AG10803 (cell line): ENCODE data around the gene RAC3.
A peak's percentile ranks its signal among the peaks of the same experiment; 100 is the strongest.

ENCODE experiments used
- DNase-seq: peaks from one replicate; pipeline ENCODE4 v3.0.0; 2010; ENCODE audit warnings: low read depth
- H3K4me3 ChIP-seq: 2 replicates; pipeline ENCODE4 v1.5.1; 2011; ENCODE audit warnings: mild to moderate bottlenecking, low read length, control low read depth
- CTCF ChIP-seq: conservative IDR thresholded peaks from 2 replicates; pipeline ENCODE4 v1.5.1; 2011; ENCODE audit warnings: mild to moderate bottlenecking, low read length, control low read depth, inconsistent platforms

Gene RAC3

GRCh38 chr17:82046903-82047302, 15.4 kb downstream of the RAC3 start:
- no peak for DNase-seq
- H3K4me3 ChIP-seq = no peak overlapping the region
- no peak for TF ChIP-seq CTCF

GRCh38 chr17:82047379-82047778, 15.9 kb downstream of the RAC3 start:
- TF ChIP-seq CTCF = no peak
- no peak overlapping the region for H3K4me3 ChIP-seq
- no peak for DNase-seq

GRCh38 chr17:82047914-82048570, 16.6 kb downstream of the RAC3 start:
- no peak overlapping the region for H3K4me3 ChIP-seq
- TF ChIP-seq CTCF = no peak
- DNase-seq = no peak

- DNase-seq = no peak
- TF ChIP-seq CTCF = no peak
- no peak overlapping the region for H3K4me3 ChIP-seq
Observed at GRCh38 chr17:82048571-82048971, 17.1 kb downstream of the RAC3 start.

GRCh38 chr17:82049106-82049505, 17.6 kb downstream of the RAC3 start:
- no peak for DNase-seq
- TF ChIP-seq CTCF = no peak
- no peak overlapping the region for H3K4me3 ChIP-seq

- H3K4me3 ChIP-seq = no peak overlapping the region
- TF ChIP-seq CTCF = no peak
- DNase-seq = no peak
Observed at GRCh38 chr17:82049521-82049971, 18.1 kb downstream of the RAC3 start.

- peak overlapping the region; percentile 80 for H3K4me3 ChIP-seq
- DNase-seq = no peak
Observed at GRCh38 chr17:82050152-82050760, 18.8 kb downstream of the RAC3 start.

More at GRCh38 chr17:82050152-82050760, 18.8 kb downstream of the RAC3 start:
- no peak for TF ChIP-seq CTCF
